Activated CD8-positive, alpha-beta T cell treated with anti-CD3 and anti-CD28 coated beads for 36 hours (primary cell): ENCODE results near the gene CEP350. TPM values are rescaled to one million over a fixed set of nuclear protein-coding genes. Genes with fewer than 3 reads are reported as not detected.

Experiments used
- ATAC-seq: fragments of 200-7000 bp; cut with Tn5 transposase; one replicate; pipeline ENCODE4 v1.10.0; 2021; ENCODE audit warnings: mild to moderate bottlenecking, moderate library complexity
- CTCF ChIA-PET: fragments of 350-600 bp; sonication (Branson Sonifier 250); formaldehyde crosslinking; loops from one replicate; lab custom pipeline; 2021; ENCODE audit warnings: antibody characterized with exemption; lab: Charles Lee
- POLR2A ChIA-PET: fragments of 350-600 bp; sonication (Branson Sonifier 250); formaldehyde crosslinking; loops from one replicate; lab custom pipeline; 2021; ENCODE audit warnings: antibody characterized with exemption; lab: Charles Lee
- DNase-seq: peaks from one replicate; pipeline ENCODE4 v3.0.0-alpha.2; 2020
- H3K27ac Mint-ChIP-seq: one replicate; pipeline ENCODE4 v1.8.0; 2021; ENCODE audit warnings: mild to moderate bottlenecking, mixed read lengths
- H3K27me3 Mint-ChIP-seq: one replicate; pipeline ENCODE4 v1.8.0; 2021; ENCODE audit warnings: mixed read lengths
- H3K36me3 Mint-ChIP-seq: one replicate; pipeline ENCODE4 v1.8.0; 2021; ENCODE audit warnings: low read depth, mixed read lengths
- H3K4me1 Mint-ChIP-seq: one replicate; pipeline ENCODE4 v1.8.0; 2021; ENCODE audit warnings: low read depth, mixed read lengths
- H3K4me3 Mint-ChIP-seq: one replicate; pipeline ENCODE4 v1.8.0; 2021; ENCODE audit warnings: mild to moderate bottlenecking, moderate library complexity, mixed read lengths
- H3K9me3 Mint-ChIP-seq: one replicate; pipeline ENCODE4 v1.8.0; 2021; ENCODE audit warnings: mixed read lengths
- intact Hi-C: fragments of 100-400 bp; cut with micrococcal nuclease; formaldehyde crosslinking; loops from one replicate; pipeline ENCODE4 v1.10.0; 2022
- total RNA-seq, 2 experiments: library from RNA; stranded (reverse); gene quantifications; one replicate each; pipeline ENCODE4 v1.2.3, GENCODE V29; 2021
- TF ChIP-seq, protein P1 (sequence below): fragments of 200-600 bp; IDR thresholded peaks from one replicate; pipeline ENCODE4 v1.8.0; 2022; ENCODE audit warnings: antibody characterized with exemption, mild to moderate bottlenecking

Gene CEP350
- total RNA-seq, 2 experiments from 2014 or later: 38.9 to 42.3 TPM

DNA sequence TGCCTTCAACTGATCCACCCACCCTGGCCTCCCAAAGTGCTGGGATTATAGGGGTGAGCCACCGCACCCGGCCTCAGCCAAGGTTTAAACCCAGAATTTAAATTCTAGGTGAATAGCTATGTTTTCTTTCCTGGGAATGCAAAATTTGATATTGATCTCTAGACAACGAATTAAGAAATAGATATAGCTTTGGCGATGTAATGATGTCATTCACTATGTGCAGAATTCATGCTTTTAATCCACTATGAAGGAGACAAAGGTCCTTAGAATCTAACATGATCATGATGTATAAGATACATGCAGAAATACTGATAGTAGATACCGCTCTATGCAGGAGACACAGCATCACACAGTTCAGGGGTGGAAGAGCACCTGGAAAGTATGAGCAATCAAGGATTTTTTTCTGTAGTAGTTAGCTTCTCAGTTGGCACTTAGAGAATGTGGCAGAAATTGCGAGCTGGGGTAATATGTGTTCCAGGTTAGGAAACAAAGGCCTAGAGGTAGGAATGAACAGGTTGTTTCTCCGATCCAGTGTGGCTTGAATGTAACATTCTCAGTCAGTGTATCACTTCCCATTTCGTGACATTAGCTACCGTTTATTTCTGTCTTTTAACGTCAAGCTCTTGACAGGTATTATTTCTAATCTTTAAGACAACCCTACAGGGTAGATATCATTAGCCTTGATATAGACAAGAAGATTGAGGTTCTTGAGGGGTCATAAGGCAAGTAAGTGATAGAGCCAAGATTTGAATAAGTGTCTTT lies 3.0 kb upstream of the CEP350 start:
- Mint-ChIP-seq H3K27ac (peak overlapping the region; percentile 98), H3K4me1 (peaks cover 24% of the 10 kb centered on the region), H3K9me3 (no peaks in the 10 kb centered on the region), H3K4me3 (no peak overlapping the region), H3K27me3 (no peaks in the 10 kb centered on the region), H3K36me3 (no peaks in the 10 kb centered on the region)
- TF ChIP-seq, protein P1, sequence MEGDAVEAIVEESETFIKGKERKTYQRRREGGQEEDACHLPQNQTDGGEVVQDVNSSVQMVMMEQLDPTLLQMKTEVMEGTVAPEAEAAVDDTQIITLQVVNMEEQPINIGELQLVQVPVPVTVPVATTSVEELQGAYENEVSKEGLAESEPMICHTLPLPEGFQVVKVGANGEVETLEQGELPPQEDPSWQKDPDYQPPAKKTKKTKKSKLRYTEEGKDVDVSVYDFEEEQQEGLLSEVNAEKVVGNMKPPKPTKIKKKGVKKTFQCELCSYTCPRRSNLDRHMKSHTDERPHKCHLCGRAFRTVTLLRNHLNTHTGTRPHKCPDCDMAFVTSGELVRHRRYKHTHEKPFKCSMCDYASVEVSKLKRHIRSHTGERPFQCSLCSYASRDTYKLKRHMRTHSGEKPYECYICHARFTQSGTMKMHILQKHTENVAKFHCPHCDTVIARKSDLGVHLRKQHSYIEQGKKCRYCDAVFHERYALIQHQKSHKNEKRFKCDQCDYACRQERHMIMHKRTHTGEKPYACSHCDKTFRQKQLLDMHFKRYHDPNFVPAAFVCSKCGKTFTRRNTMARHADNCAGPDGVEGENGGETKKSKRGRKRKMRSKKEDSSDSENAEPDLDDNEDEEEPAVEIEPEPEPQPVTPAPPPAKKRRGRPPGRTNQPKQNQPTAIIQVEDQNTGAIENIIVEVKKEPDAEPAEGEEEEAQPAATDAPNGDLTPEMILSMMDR: no peak
- CTCF ChIA-PET: interaction anchor here (0.6 to 1.6 kb wide), 4 partner anchors 11 to 142 kb away, joined by 3 to 4 read pairs (median 3); no protein-coding TSS in a partner anchor
- POLR2A ChIA-PET: interaction anchor here (1.4 to 2.1 kb wide), 4 partner anchors 11 to 71 kb away, joined by 3 to 6 read pairs (median 4); no protein-coding TSS in a partner anchor
- ATAC-seq (no peak), DNase-seq (no peak)
- intact Hi-C loops: no loop called here

DNA sequence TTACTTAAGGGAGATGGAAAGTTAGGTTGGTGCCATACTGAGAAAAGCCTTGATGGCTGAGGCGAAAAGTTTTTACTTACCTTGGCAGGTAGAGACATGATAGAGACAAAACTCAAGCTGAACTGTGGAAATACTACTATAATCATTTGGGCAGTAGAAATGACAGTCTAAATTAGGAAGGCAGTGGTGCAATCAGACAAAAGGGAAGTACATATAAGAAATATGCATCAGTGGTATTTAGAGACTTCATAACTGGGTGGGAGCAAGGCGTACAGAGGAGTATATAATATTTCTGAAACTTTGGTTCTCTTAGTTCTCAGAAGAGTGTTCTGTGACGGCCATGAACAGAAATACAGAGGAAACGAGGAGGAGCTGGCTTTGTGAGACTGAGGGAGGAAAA lies 2.4 kb upstream of the CEP350 start:
- H3K9me3 Mint-ChIP-seq: no peaks in the 10 kb centered on the region
- no peaks in the 10 kb centered on the region for H3K36me3 Mint-ChIP-seq
- no peaks in the 10 kb centered on the region for H3K27me3 Mint-ChIP-seq
- peak overlapping the region; percentile 98 for H3K27ac Mint-ChIP-seq
- CTCF ChIA-PET: interaction anchor here (0.9 to 1.6 kb wide), 2 partner anchors 11 to 30 kb away, joined by 3 to 4 read pairs; no protein-coding TSS in a partner anchor
- H3K4me3 Mint-ChIP-seq: peak overlapping the region; percentile 29
- ATAC-seq (no peak), DNase-seq (no peak)
- H3K4me1 Mint-ChIP-seq: peaks cover 28% of the 10 kb centered on the region
- POLR2A ChIA-PET: interaction anchor here (1.4 to 2.1 kb wide), 3 partner anchors 12 to 69 kb away, joined by 3 to 6 read pairs (median 3); no protein-coding TSS in a partner anchor
- TF ChIP-seq, protein P1: no peak
- intact Hi-C loops: no loop called here

DNA sequence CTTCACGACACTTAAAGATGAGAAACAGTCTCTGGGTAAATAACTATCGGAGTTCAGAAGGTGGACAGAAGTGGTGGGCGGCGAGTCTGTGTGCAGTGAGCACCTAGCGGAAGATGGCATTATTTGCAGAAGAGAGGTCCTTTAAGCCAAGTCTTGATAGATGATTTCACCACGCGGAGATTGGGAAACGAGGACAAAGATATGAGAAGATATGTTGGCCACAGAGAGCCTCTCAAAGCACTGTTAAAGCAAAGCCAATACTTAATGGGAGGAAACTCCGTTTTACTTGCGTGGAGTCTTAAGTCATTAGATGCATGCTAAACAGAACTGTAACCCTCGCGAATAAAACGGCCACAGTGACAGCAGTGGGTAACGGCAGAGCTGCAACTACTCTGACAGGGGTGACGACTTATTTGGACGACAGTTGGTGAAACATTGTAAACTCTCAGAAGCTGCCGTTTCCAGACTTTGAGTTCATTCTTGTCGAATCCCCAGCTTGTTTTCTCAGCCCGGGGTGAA lies 577 bp upstream of the CEP350 start:
- intact Hi-C loops: loop anchor here (1.0 kb wide), 1 partner anchor 72 kb away; the partner anchor contains the start of gene TOR1AIP1
- H3K4me3 Mint-ChIP-seq: peak overlapping the region; percentile 86
- DNase-seq: peak; percentile 77
- H3K36me3 Mint-ChIP-seq: no peaks in the 10 kb centered on the region
- peak overlapping the region; percentile 98 for H3K27ac Mint-ChIP-seq
- H3K27me3 Mint-ChIP-seq: no peaks in the 10 kb centered on the region
- TF ChIP-seq, protein P1: peak; percentile 62
- CTCF ChIA-PET: interaction anchor here (0.8 to 2.8 kb wide), 7 partner anchors 10 to 139 kb away, joined by 3 to 10 read pairs (median 3); no protein-coding TSS in a partner anchor
- H3K9me3 Mint-ChIP-seq: no peaks in the 10 kb centered on the region
- POLR2A ChIA-PET: interaction anchor here (0.6 to 2.1 kb wide), 9 partner anchors 12 to 201 kb away, joined by 3 to 15 read pairs (median 4); partner anchors contain the start of genes TOR1AIP1 and TOR1AIP2
- H3K4me1 Mint-ChIP-seq: peaks cover 37% of the 10 kb centered on the region
- peak; percentile 19 for ATAC-seq

DNA sequence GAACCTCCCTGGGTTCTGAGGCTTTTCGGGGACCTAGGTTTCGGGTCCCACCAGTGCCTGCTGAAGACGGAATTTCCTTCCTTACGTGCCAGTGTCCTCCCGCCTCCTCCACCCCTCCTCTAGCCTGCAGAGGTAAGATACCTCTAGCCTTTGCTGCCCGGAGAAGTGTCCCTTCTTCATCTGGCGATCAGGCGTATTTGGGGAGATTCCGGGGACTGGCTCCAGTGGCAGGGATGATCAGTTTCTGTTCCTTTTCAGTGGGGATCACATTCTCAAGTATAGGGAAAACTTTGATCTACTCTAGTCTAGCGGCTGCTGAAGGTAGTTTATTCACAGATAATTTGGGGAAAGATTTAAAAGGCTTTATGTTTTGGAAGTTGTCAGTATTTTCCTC lies 674 bp downstream of the CEP350 start:
- intact Hi-C loops: no loop called here
- ATAC-seq (no peak), DNase-seq (no peak)
- TF ChIP-seq, protein P1: no peak
- H3K27ac Mint-ChIP-seq: peak overlapping the region; percentile 75
- H3K9me3 Mint-ChIP-seq: no peaks in the 10 kb centered on the region
- POLR2A ChIA-PET: interaction anchor here (0.8 to 2.1 kb wide), 7 partner anchors 11 to 77 kb away, joined by 3 to 9 read pairs (median 3); partner anchors contain the start of gene TOR1AIP2
- CTCF ChIA-PET: interaction anchor here (0.7 to 2.8 kb wide), 3 partner anchors 10 to 73 kb away, joined by 3 to 10 read pairs (median 3); partner anchors contain the start of gene TOR1AIP1
- no peaks in the 10 kb centered on the region for H3K27me3 Mint-ChIP-seq
- no peaks in the 10 kb centered on the region for H3K36me3 Mint-ChIP-seq
- peak overlapping the region; percentile 86 for H3K4me3 Mint-ChIP-seq
- peaks cover 45% of the 10 kb centered on the region for H3K4me1 Mint-ChIP-seq
